WTC11 (cell line): ENCODE measurements around the gene PAN3. TPM values are rescaled to one million over a fixed set of nuclear protein-coding genes. Genes with fewer than 3 reads are reported as not detected.

Experiments used
- ATAC-seq: fragments of 200-7000 bp; cut with Tn5 transposase; 2 replicates; pipeline ENCODE4 v1.10.0; 2021; ENCODE audit warnings: mild to moderate bottlenecking, moderate library complexity
- CTCF ChIA-PET: fragments of 300-600 bp; sonication (Branson Sonifier 250); formaldehyde crosslinking; loops from one replicate; lab custom pipeline; 2021; ENCODE audit warnings: antibody characterized with exemption; lab: Charles Lee
- POLR2A ChIA-PET: fragments of 350-600 bp; sonication (Branson Sonifier 250); formaldehyde crosslinking; loops from one replicate; lab custom pipeline; 2021; ENCODE audit warnings: antibody characterized with exemption; lab: Charles Lee
- DNase-seq: peaks from one replicate; pipeline ENCODE4 v3.0.0; 2021; ENCODE audit warnings: low spot score
- H3K27ac Mint-ChIP-seq: 2 replicates; pipeline ENCODE4 v1.8.0; 2021; ENCODE audit warnings: mixed read lengths
- H3K27me3 Mint-ChIP-seq: 2 replicates; pipeline ENCODE4 v1.8.0; 2021; ENCODE audit warnings: low read depth, mild to moderate bottlenecking, moderate library complexity, mixed read lengths
- H3K36me3 Mint-ChIP-seq: 2 replicates; pipeline ENCODE4 v1.8.0; 2021; ENCODE audit warnings: mixed read lengths
- H3K4me1 Mint-ChIP-seq: 2 replicates; pipeline ENCODE4 v1.8.0; 2022; ENCODE audit warnings: mixed read lengths
- H3K4me3 Mint-ChIP-seq: 2 replicates; pipeline ENCODE4 v1.8.0; 2021; ENCODE audit warnings: mild to moderate bottlenecking, moderate library complexity, mixed read lengths
- H3K9me3 Mint-ChIP-seq: 2 replicates; pipeline ENCODE4 v1.8.0; 2021; ENCODE audit warnings: mixed read lengths
- AFF4 ChIP-seq: sonication (generic); formaldehyde crosslinking; IDR thresholded peaks from 2 replicates; pipeline ENCODE4 v1.8.1; 2023; ENCODE audit warnings: mild to moderate bottlenecking, missing genetic modification reagents, borderline replicate concordance
- ARID4B ChIP-seq: sonication (generic); formaldehyde crosslinking; IDR thresholded peaks from 2 replicates; pipeline ENCODE4 v1.8.0; 2023; ENCODE audit warnings: missing genetic modification reagents, mild to moderate bottlenecking, borderline replicate concordance
- ATF1 ChIP-seq: sonication (generic); formaldehyde crosslinking; IDR thresholded peaks from 2 replicates; pipeline ENCODE4 v1.8.1; 2023; ENCODE audit warnings: mild to moderate bottlenecking, moderate library complexity, missing genetic modification reagents
- ATF2 ChIP-seq: sonication (generic); formaldehyde crosslinking; IDR thresholded peaks from 2 replicates; pipeline ENCODE4 v1.8.1; 2022; ENCODE audit warnings: low read depth, missing genetic modification reagents, borderline replicate concordance
- ATF6 ChIP-seq: sonication (generic); formaldehyde crosslinking; IDR thresholded peaks from 2 replicates; pipeline ENCODE4 v1.8.1; 2023; ENCODE audit warnings: mild to moderate bottlenecking, missing genetic modification reagents
- CDX4 ChIP-seq: fragments of 250-450 bp; sonication (Bioruptor Pico); IDR thresholded peaks from 2 replicates; pipeline ENCODE4 v1.9.0; 2021; ENCODE audit warnings: moderate library complexity, mild to moderate bottlenecking, inconsistent platforms, borderline replicate concordance
- EMX1 ChIP-seq: fragments of 250-450 bp; sonication (Bioruptor Pico); IDR thresholded peaks from 2 replicates; pipeline ENCODE4 v1.8.0; 2021; ENCODE audit warnings: mild to moderate bottlenecking
- NFE2L1 ChIP-seq: sonication (generic); formaldehyde crosslinking; IDR thresholded peaks from 2 replicates; pipeline ENCODE4 v1.8.1; 2023; ENCODE audit warnings: missing genetic modification reagents
- OVOL2 ChIP-seq: fragments of 250-450 bp; sonication (Bioruptor Pico); IDR thresholded peaks from 2 replicates; pipeline ENCODE4 v1.9.0; 2021; ENCODE audit warnings: mild to moderate bottlenecking, borderline replicate concordance
- RELA ChIP-seq: sonication (generic); formaldehyde crosslinking; IDR thresholded peaks from 2 replicates; pipeline ENCODE4 v1.8.1; 2022; ENCODE audit warnings: missing genetic modification reagents, mild to moderate bottlenecking, borderline replicate concordance
- SMAD3 ChIP-seq: sonication (generic); formaldehyde crosslinking; IDR thresholded peaks from 2 replicates; pipeline ENCODE4 v1.8.0; 2022; ENCODE audit warnings: missing genetic modification reagents, mild to moderate bottlenecking, borderline replicate concordance
- SOX15 ChIP-seq: fragments of 250-450 bp; sonication (Bioruptor Pico); IDR thresholded peaks from 2 replicates; pipeline ENCODE4 v1.9.0; 2021; ENCODE audit warnings: mild to moderate bottlenecking
- STAT6 ChIP-seq: sonication (generic); formaldehyde crosslinking; conservative IDR thresholded peaks from 2 replicates; pipeline ENCODE4 v1.8.1; 2023; ENCODE audit warnings: mild to moderate bottlenecking, low read depth, missing genetic modification reagents, moderate library complexity
- ZNF219 ChIP-seq: sonication (generic); formaldehyde crosslinking; IDR thresholded peaks from 2 replicates; pipeline ENCODE4 v1.8.0; 2023; ENCODE audit warnings: missing genetic modification reagents, mild to moderate bottlenecking, borderline replicate concordance
- ZNF512 ChIP-seq: sonication (generic); formaldehyde crosslinking; IDR thresholded peaks from 2 replicates; pipeline ENCODE4 v1.8.1; 2022; ENCODE audit warnings: missing genetic modification reagents, borderline replicate concordance
- total RNA-seq: library from RNA; stranded (reverse); gene quantifications from 3 replicates; pipeline ENCODE4 v1.2.3, GENCODE V29; 2021

PAN3 gene
- total RNA-seq, 1 experiment from 2014 or later, result 37.8 TPM

GRCh38 chr13:28129911-28130693 is 8.2 kb upstream of the PAN3 start:
- Mint-ChIP-seq H3K36me3 (no peaks in the 10 kb centered on the region), H3K27ac (no peak overlapping the region), H3K27me3 (no peaks in the 10 kb centered on the region), H3K4me3 (no peak overlapping the region)
- ATAC-seq (no peak), DNase-seq (no peak)
- POLR2A ChIA-PET, result no interaction called here
- TF ChIP-seq ZNF219 (CRISPR knock-in tag) (no peak), ATF2 (CRISPR knock-in tag) (no peak), AFF4 (no peak), SOX15 (CRISPR knock-in tag) (no peak), ATF6 (CRISPR knock-in tag) (no peak), ZNF512 (CRISPR knock-in tag) (no peak), OVOL2 (CRISPR knock-in tag) (no peak), SMAD3 (CRISPR knock-in tag) (no peak), ATF1 (no peak), ARID4B (no peak), NFE2L1 (CRISPR knock-in tag) (no peak), EMX1 (no peak), RELA (no peak), STAT6 (no peak), CDX4 (CRISPR knock-in tag) (no peak)
- TF ChIP-seq, all 79 proteins: peak for 0
- CTCF ChIA-PET, result interaction anchor here (1.3 to 1.7 kb wide), 2 partner anchors 9 to 71 kb away, joined by 3 read pairs; no protein-coding TSS in a partner anchor
- no peaks in the 10 kb centered on the region for H3K9me3 Mint-ChIP-seq
- H3K4me1 Mint-ChIP-seq, result no peaks in the 10 kb centered on the region
